ENCODE results near the gene ERVV-1.

The ERVV-1 gene

GRCh38 chr19:53034054-53034453, 20.3 kb downstream of the ERVV-1 start:
- no peak for DNase-seq

- DNase-seq = no peak
These were observed 21.4 kb downstream of the ERVV-1 start for GRCh38 chr19:53034948-53035675.

GRCh38 chr19:53037101-53038097, 23.7 kb downstream of the ERVV-1 start:
- DNase-seq = no peak

DNA sequence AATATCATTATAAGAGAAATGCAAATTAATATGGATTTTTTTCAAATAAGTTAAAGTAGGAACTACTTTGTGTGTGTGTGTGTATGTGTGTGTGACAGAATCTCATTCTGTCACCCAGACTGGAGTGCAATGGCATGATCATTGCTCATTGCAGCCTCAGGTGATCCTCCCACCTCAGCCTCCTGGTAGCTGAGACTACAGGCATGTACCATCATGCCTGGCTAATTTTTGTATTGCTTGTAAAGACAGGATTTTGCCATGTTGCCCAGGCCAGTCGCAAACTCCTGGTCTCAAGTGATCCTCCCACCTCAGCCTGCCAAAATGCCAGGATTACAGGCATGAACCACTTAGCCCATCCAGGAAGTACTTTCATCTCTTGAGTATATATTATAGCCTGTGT, 27.6 kb downstream of the ERVV-1 start:
- no peak for DNase-seq

DNA sequence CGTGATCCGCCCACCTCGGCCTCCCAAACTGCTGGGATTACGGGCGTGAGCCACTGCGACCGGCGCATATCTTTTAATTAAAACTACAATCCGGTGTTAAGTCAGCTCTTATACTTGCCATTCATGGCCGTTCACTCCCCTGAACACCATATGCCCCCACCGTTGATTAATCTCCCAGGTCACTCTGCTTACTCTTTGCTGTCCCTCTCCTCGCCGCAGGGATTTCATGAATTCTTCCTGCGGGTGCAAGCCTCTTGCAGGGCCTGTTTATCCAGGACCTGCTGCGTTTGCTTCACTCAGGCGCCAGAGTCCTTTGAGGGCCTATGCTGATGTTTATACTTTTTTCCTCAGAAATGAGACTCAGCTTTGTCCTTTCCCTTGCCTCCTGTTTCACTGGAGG, 31.8 kb downstream of the ERVV-1 start:
- DNase-seq = no peak

DNA sequence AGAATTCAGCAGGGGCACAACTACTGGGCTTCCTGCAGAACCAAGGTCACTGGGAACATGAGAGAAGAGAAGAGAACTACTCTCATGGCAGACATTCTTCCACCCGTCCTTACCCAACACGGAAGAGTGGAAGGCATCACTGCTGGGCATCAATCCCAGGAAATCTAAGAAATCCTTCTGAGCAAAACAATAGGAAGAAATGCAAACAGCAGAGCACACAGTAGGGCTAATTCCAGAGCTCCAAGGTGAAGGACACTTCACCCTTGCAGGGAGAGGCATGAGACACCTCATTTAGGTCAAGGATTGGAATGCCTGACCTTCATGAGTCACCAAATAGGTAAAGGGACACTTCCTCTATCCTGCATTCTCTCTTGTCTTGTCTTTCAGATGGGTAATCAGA, 33.7 kb downstream of the ERVV-1 start:
- DNase-seq = no peak

GRCh38 chr19:53055117-53055516, 41.4 kb downstream of the ERVV-1 start:
- DNase-seq = no peak

DNA sequence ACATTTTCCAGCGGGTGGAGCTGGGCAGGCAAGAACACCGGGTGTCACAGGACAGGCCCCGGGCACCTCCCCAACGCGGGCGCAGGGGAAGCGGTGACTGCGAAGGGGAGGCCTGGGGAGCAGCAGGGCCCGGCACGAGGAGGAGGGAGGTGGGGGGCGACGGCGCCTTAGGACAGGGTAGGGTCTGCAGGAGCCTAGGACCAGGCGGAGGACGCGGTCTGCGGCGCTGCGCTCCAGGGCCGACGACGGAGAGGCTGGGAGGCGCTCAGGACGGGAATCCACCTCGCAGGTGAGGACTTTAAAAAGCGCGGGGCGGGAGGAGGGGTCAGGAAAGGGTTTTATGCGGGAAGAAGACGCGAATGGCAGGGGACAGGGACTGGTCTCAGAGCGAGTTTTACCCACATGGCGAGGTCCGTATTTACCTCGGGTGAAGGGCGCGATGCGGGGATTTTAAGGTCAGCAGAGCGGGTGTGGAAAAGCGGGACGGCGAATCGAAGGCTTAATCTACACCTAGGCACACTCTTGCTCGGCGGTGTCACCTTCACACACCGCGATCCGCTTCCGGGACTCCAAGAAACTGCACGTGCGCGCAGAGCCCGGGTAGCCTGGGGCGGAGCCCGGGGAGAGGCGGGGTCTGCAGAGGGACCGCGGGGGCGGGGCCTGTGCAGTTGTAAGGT, 44.3 kb downstream of the ERVV-1 start:
- DNase-seq = no peak
